Measurements from ENCODE around the gene NOC2L. TPM values are rescaled to one million over a fixed set of nuclear protein-coding genes. Genes with fewer than 3 reads are reported as not detected.

The NOC2L gene
- total and polyA plus RNA-seq, 2 donors (not counting 1 experiment from before 2014, with no cell fraction given) = 34.1 to 61.1 TPM

GRCh38 chr1:985126-985525, 26.1 kb upstream of the NOC2L start:
- no peak for DNase-seq (ENCODE audit: low read depth in 2 of 2)
- Histone ChIP-seq H3K9me3 (ENCODE audit: control insufficient read depth, insufficient read depth, low read depth, low read length) (no peaks in the 10 kb centered on the region), H3K4me2 (ENCODE audit: extremely low read depth, insufficient read depth, low read length) (no peak overlapping the region), H3K36me3 (ENCODE audit: control insufficient read depth, insufficient read depth, low read length) (no peaks in the 10 kb centered on the region), H3K27me3 (ENCODE audit: control insufficient read depth, insufficient read depth, low read length) (peaks cover 12% of the 10 kb centered on the region), H4K20me1 (ENCODE audit: control insufficient read depth, extremely low read depth, insufficient read depth, low read length) (no peaks in the 10 kb centered on the region), H3K9ac (ENCODE audit: insufficient read depth, low read length) (no peak overlapping the region), H3K4me1 (ENCODE audit: control insufficient read depth, extremely low read depth, insufficient read depth, low read length) (no peaks in the 10 kb centered on the region), H3K27ac (ENCODE audit: insufficient read depth, low read length) (no peak overlapping the region), H2AFZ (ENCODE audit: low read length) (no peak overlapping the region), H3K4me3 (replicated peaks in 1 of 4; ENCODE audit: control extremely low read depth in 1 of 4, insufficient read depth in 1 of 4, low read depth in 3 of 4, low read length in 4 of 4) (no peak overlapping the region), H3K79me2 (ENCODE audit: control insufficient read depth, insufficient read depth, low read length) (no peaks in the 10 kb centered on the region)
- TF ChIP-seq CTCF (conservative IDR thresholded peaks at IDR 0.05 in 1 of 2, IDR thresholded peaks at IDR 0.05 in 1 of 2; ENCODE audit: low read depth in 1 of 2, low read length in 2 of 2) (no peak), EZH2 (IDR thresholded peaks at IDR 0.05; ENCODE audit: low read length, missing control alignments) (no peak)

GRCh38 chr1:984476-984814, 25.4 kb upstream of the NOC2L start:
- DNase-seq (ENCODE audit: low read depth in 2 of 2) = no peak
- H3K36me3 ChIP-seq (ENCODE audit: control insufficient read depth, insufficient read depth, low read length) = no peaks in the 10 kb centered on the region
- no peaks in the 10 kb centered on the region for H3K9me3 ChIP-seq (ENCODE audit: control insufficient read depth, insufficient read depth, low read depth, low read length)
- H2AFZ ChIP-seq (ENCODE audit: low read length) = no peak overlapping the region
- no peaks in the 10 kb centered on the region for H4K20me1 ChIP-seq (ENCODE audit: control insufficient read depth, extremely low read depth, insufficient read depth, low read length)
- no peak for TF ChIP-seq EZH2 (IDR thresholded peaks at IDR 0.05; ENCODE audit: low read length, missing control alignments)
- no peak for TF ChIP-seq CTCF (conservative IDR thresholded peaks at IDR 0.05 in 1 of 2, IDR thresholded peaks at IDR 0.05 in 1 of 2; ENCODE audit: low read depth in 1 of 2, low read length in 2 of 2)
- no peak overlapping the region for H3K27ac ChIP-seq (ENCODE audit: insufficient read depth, low read length)
- no peak overlapping the region for H3K4me3 ChIP-seq (replicated peaks in 1 of 4; ENCODE audit: control extremely low read depth in 1 of 4, insufficient read depth in 1 of 4, low read depth in 3 of 4, low read length in 4 of 4)
- H3K27me3 ChIP-seq (ENCODE audit: control insufficient read depth, insufficient read depth, low read length) = peaks cover 11% of the 10 kb centered on the region
- no peak overlapping the region for H3K9ac ChIP-seq (ENCODE audit: insufficient read depth, low read length)
- H3K4me2 ChIP-seq (ENCODE audit: extremely low read depth, insufficient read depth, low read length) = peak overlapping the region; percentile 59
- no peaks in the 10 kb centered on the region for H3K4me1 ChIP-seq (ENCODE audit: control insufficient read depth, extremely low read depth, insufficient read depth, low read length)
- no peaks in the 10 kb centered on the region for H3K79me2 ChIP-seq (ENCODE audit: control insufficient read depth, insufficient read depth, low read length)

- Histone ChIP-seq H2AFZ (ENCODE audit: low read length) (no peak overlapping the region), H3K4me2 (ENCODE audit: extremely low read depth, insufficient read depth, low read length) (peak overlapping the region; percentile 59), H3K9me3 (ENCODE audit: control insufficient read depth, insufficient read depth, low read depth, low read length) (no peaks in the 10 kb centered on the region), H3K79me2 (ENCODE audit: control insufficient read depth, insufficient read depth, low read length) (no peaks in the 10 kb centered on the region), H3K36me3 (ENCODE audit: control insufficient read depth, insufficient read depth, low read length) (no peaks in the 10 kb centered on the region), H3K27ac (ENCODE audit: insufficient read depth, low read length) (no peak overlapping the region), H4K20me1 (ENCODE audit: control insufficient read depth, extremely low read depth, insufficient read depth, low read length) (no peaks in the 10 kb centered on the region), H3K9ac (ENCODE audit: insufficient read depth, low read length) (no peak overlapping the region), H3K27me3 (ENCODE audit: control insufficient read depth, insufficient read depth, low read length) (peaks cover 8% of the 10 kb centered on the region), H3K4me1 (ENCODE audit: control insufficient read depth, extremely low read depth, insufficient read depth, low read length) (no peaks in the 10 kb centered on the region), H3K4me3 (replicated peaks in 1 of 4; ENCODE audit: control extremely low read depth in 1 of 4, insufficient read depth in 1 of 4, low read depth in 3 of 4, low read length in 4 of 4) (no peak overlapping the region)
- no peak for DNase-seq (ENCODE audit: low read depth in 2 of 2)
- TF ChIP-seq EZH2 (IDR thresholded peaks at IDR 0.05; ENCODE audit: low read length, missing control alignments) (no peak), CTCF (conservative IDR thresholded peaks at IDR 0.05 in 1 of 2, IDR thresholded peaks at IDR 0.05 in 1 of 2; ENCODE audit: low read depth in 1 of 2, low read length in 2 of 2) (peak; percentile 54 to 66)
Measured at GRCh38 chr1:983798-984475, 24.9 kb upstream of the NOC2L start.
